Endothelial cell of umbilical vein (primary cell): ENCODE measurements around the gene SFXN3. TPM values are rescaled to one million over a fixed set of nuclear protein-coding genes. Genes with fewer than 3 reads are reported as not detected.
A peak's percentile ranks its signal among the peaks of the same experiment; 100 is the strongest.

ENCODE experiments used
- BruUV-seq: library from RNA; stranded (reverse); fragments of 400-500 nt; replicated peaks from 2 replicates; lab custom pipeline; 2021; lab: Mats Ljungman, UMichigan
- CTCF ChIA-PET: fragments of 300-600, 350-600 bp; sonication (Branson Sonifier 250); formaldehyde crosslinking; loops from one replicate; lab custom pipeline; 2021; ENCODE audit warnings: antibody characterized with exemption, inconsistent platforms; lab: Charles Lee
- POLR2A ChIA-PET: fragments of 300-600, 350-600 bp; sonication (Branson Sonifier 250); formaldehyde crosslinking; loops from one replicate; lab custom pipeline; 2021; ENCODE audit warnings: antibody characterized with exemption, inconsistent platforms; lab: Charles Lee
- DNase-seq: peaks from one replicate; pipeline ENCODE4 v3.0.0-alpha.2; 2011; ENCODE audit warnings: low read depth, low spot score
- FAIRE-seq: peaks from 2 replicates; lab custom pipeline; 2011; peaks lifted over from hg19 to GRCh38; lab: Jason Lieb, UNC
- H2AFZ ChIP-seq: 2 replicates; pipeline ENCODE4 v1.6.0; 2012; ENCODE audit warnings: low read depth, low read length, control low read depth, inconsistent platforms
- H3K27ac ChIP-seq: 2 replicates; pipeline ENCODE4 v1.5.1; 2011; ENCODE audit warnings: low read depth, mild to moderate bottlenecking, control low read depth, low read length, moderate library complexity; ENCODE audit not compliant: insufficient read depth
- H3K27me3 ChIP-seq, 2 experiments: 2 replicates each; pipeline versions ENCODE4 v1.6.0 to v1.6.1; 2011; ENCODE audit warnings: low read length in 2 of 2, mixed read lengths in 1 of 2; ENCODE audit not compliant: control insufficient read depth in 2 of 2, insufficient read depth in 2 of 2
- H3K36me3 ChIP-seq, 2 experiments: 2 replicates in 1 of 2; 3 replicates in 1 of 2; pipeline ENCODE4 v1.5.1; 2011; ENCODE audit warnings: low read length in 2 of 2, mild to moderate bottlenecking in 1 of 2, moderate library complexity in 1 of 2; ENCODE audit not compliant: control insufficient read depth in 2 of 2, insufficient read depth in 2 of 2; ENCODE audit errors: extremely low read depth in 1 of 2
- H3K4me1 ChIP-seq: 3 replicates; pipeline ENCODE4 v1.5.1; 2011; ENCODE audit warnings: mild to moderate bottlenecking, low read length; ENCODE audit not compliant: control insufficient read depth, insufficient read depth; ENCODE audit errors: extremely low read depth
- H3K4me2 ChIP-seq: 2 replicates; pipeline ENCODE4 v1.6.1; 2011; ENCODE audit warnings: low read length, control low read depth, mixed read lengths; ENCODE audit not compliant: insufficient read depth
- H3K4me3 ChIP-seq, 3 experiments: fragments of 200-600 bp in 1 of 3; sonication (generic), shearing (Covaris generic) in 1 of 3; replicated peaks in 1 of 3; 2 replicates each; pipeline ENCODE4 v1.5.1; 2011 to 2016; ENCODE audit warnings: control low read depth in 3 of 3, low read length in 3 of 3, mild to moderate bottlenecking in 2 of 3, inconsistent platforms in 1 of 3, low read depth in 1 of 3, moderate library complexity in 1 of 3; ENCODE audit not compliant: insufficient read depth in 1 of 3
- H3K79me2 ChIP-seq: 2 replicates; pipeline ENCODE4 v1.6.0; 2012; ENCODE audit warnings: low read length, inconsistent platforms; ENCODE audit not compliant: control insufficient read depth, insufficient read depth
- H3K9ac ChIP-seq: replicated peaks from 2 replicates; pipeline ENCODE3; 2011; ENCODE audit warnings: low read length, control low read depth; ENCODE audit not compliant: insufficient read depth; ENCODE audit errors: extremely low read depth
- H3K9me1 ChIP-seq: replicated peaks from 3 replicates; pipeline ENCODE4 v1.6.0; 2011; ENCODE audit warnings: mild to moderate bottlenecking, low read length; ENCODE audit not compliant: control insufficient read depth, insufficient read depth; ENCODE audit errors: extremely low read depth
- H3K9me3 ChIP-seq: replicated peaks from 2 replicates; pipeline ENCODE4 v1.5.1; 2012; ENCODE audit warnings: low read length, inconsistent platforms; ENCODE audit not compliant: control insufficient read depth, insufficient read depth
- H4K20me1 ChIP-seq: replicated peaks from 2 replicates; pipeline ENCODE3; 2011; ENCODE audit warnings: mild to moderate bottlenecking, low read length; ENCODE audit not compliant: control insufficient read depth, insufficient read depth; ENCODE audit errors: extremely low read depth
- CTCF ChIP-seq, 2 donors: IDR thresholded peaks; 1 replicate in 1 of 2; 2 replicates in 1 of 2; pipeline ENCODE4 v1.5.1; 2011; ENCODE audit warnings: low read length in 2 of 2, mild to moderate bottlenecking in 2 of 2, moderate library complexity in 2 of 2, control low read depth in 1 of 2, inconsistent platforms in 1 of 2, low read depth in 1 of 2; ENCODE audit not compliant: insufficient read depth in 1 of 2; ENCODE audit errors: extremely low read depth in 1 of 2
- FOS ChIP-seq: IDR thresholded peaks from 2 replicates; pipeline ENCODE4 v1.6.1; 2011; ENCODE audit warnings: mild to moderate bottlenecking, low read length, moderate library complexity, borderline replicate concordance; ENCODE audit not compliant: insufficient read depth
- JUN ChIP-seq: IDR thresholded peaks from 2 replicates; pipeline ENCODE4 v1.6.1; 2011; ENCODE audit warnings: borderline replicate concordance, low read depth; ENCODE audit not compliant: insufficient read length, insufficient read depth
- POLR2A ChIP-seq: IDR thresholded peaks from 2 replicates; pipeline ENCODE4 v1.6.1; 2012; ENCODE audit warnings: low read depth, mild to moderate bottlenecking, control low read depth, low read length
- POLR2AphosphoS5 ChIP-seq: IDR thresholded peaks from 2 replicates; pipeline ENCODE4 v1.6.1; 2012; ENCODE audit warnings: low read depth, mild to moderate bottlenecking, control low read depth, low read length, moderate library complexity; ENCODE audit not compliant: insufficient read depth
- dilution Hi-C: fragments of 300-500 bp; cut with MboI; formaldehyde crosslinking; loops from one replicate; pipeline ENCODE4 v1.15.0; 2019; ENCODE audit warnings: low sequenced_read_pairs; ENCODE audit not compliant: extremely low pct_ligation_motif_present
- intact Hi-C: fragments of 100-400 bp; cut with micrococcal nuclease; formaldehyde crosslinking; loops from one replicate; pipeline ENCODE4 v1.10.0; 2022
- polyA plus RNA-seq, 4 experiments: library from polyadenylated mRNA; depleted of rRNA in 3 of 4; stranded (reverse) in 3 of 4; unstranded in 1 of 4; fragments of >200 nt; gene quantifications; 2 replicates each; pipeline versions ENCODE4 v1.2.1 to v1.2.3, GENCODE V29; 2011 to 2012; ENCODE audit warnings: missing spikeins in 1 of 4
- total RNA-seq: library from RNA; stranded (reverse); gene quantifications from 2 replicates; pipeline ENCODE4 v1.2.3, GENCODE V29; 2021
- TF ChIP-seq, protein P1 (sequence below): IDR thresholded peaks from 2 replicates; pipeline ENCODE4 v1.6.1; 2011; ENCODE audit not compliant: insufficient read depth, insufficient read length

SFXN3 gene
- total and polyA plus RNA-seq, 2 donors (not counting 3 experiments of a cell fraction or from before 2014, with no cell fraction given), result 83.1 to 117 TPM

- DNase-seq, result peak; percentile 71
- Histone ChIP-seq H2AFZ (peak overlapping the region; percentile 87), H3K27ac (peak overlapping the region; percentile 86), H3K4me3 (peak overlapping the region; percentile 45 to 52 (median 49)), H3K4me1 (peaks cover 33% of the 10 kb centered on the region), H3K4me2 (peak overlapping the region; percentile 6), H3K27me3 (no peaks in the 10 kb centered on the region), H3K79me2 (peaks cover 24% of the 10 kb centered on the region), H4K20me1 (no peaks in the 10 kb centered on the region), H3K9ac (peak overlapping the region; percentile 84), H3K36me3 (peaks cover 3 to 4% of the 10 kb centered on the region in 2 experiments), H3K9me1 (no peaks in the 10 kb centered on the region), H3K9me3 (no peaks in the 10 kb centered on the region)
- intact Hi-C loops, result loop anchor here (1.0 to 2.0 kb wide), 2 partner anchors 16 to 63 kb away; partner anchors contain the start of gene KAZALD1
- ChIA-PET CTCF (interaction anchor here (0.5 to 12.6 kb wide), 13 partner anchors 10 to 145 kb away, joined by 3 to 254 read pairs (median 4); partner anchors contain the start of genes MRPL43, PDZD7, SEMA4G and SFXN3), POLR2A (no interaction called here)
- peak; percentile 86 for FAIRE-seq
- BruUV-seq, result no TSS peak
- TF ChIP-seq POLR2AphosphoS5 (no peak), POLR2A (no peak), FOS (no peak), CTCF (IDR thresholded peaks at IDR 0.05; ENCODE audit: extremely low read depth in 1 of 2, insufficient read depth in 1 of 2, low read depth in 1 of 2, low read length in 2 of 2) (peak; percentile 93 to 95), JUN (no peak)
- TF ChIP-seq, protein P1, sequence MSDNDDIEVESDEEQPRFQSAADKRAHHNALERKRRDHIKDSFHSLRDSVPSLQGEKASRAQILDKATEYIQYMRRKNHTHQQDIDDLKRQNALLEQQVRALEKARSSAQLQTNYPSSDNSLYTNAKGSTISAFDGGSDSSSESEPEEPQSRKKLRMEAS, result no peak
- dilution Hi-C loops, result no loop called here
Measured at GRCh38 chr10:100997360-100998182, 33.5 kb upstream of the SFXN3 start.
